Prostate gland (tissue), 2 donors: ENCODE results near the gene REXO2. TPM values are rescaled to one million over a fixed set of nuclear protein-coding genes. Genes with fewer than 3 reads are reported as not detected.

Experiments
- DNase-seq: peaks from one replicate; pipeline ENCODE4 v3.0.0-alpha.2; 2019; ENCODE audit warnings: low spot score
- H3K27ac ChIP-seq, 2 donors: fragments of 200-600 bp; sonication (generic); 2 replicates each; pipeline ENCODE4 v1.5.1; 2017 to 2019
- H3K27me3 ChIP-seq: fragments of 200-600 bp; sonication (generic); replicated peaks from 2 replicates; pipeline ENCODE4 v1.5.1; 2019; ENCODE audit not compliant: insufficient read depth
- H3K36me3 ChIP-seq, 2 donors: fragments of 200-600 bp; sonication (generic); 1 replicate in 1 of 2; 2 replicates in 1 of 2; pipeline versions ENCODE4 v1.5.1 to v1.8.1; 2017 to 2019
- H3K4me1 ChIP-seq: fragments of 200-600 bp; sonication (generic); replicated peaks from 2 replicates; pipeline ENCODE4 v1.5.1; 2019
- H3K4me3 ChIP-seq, 2 donors: fragments of 200-600 bp; sonication (generic); 2 replicates each; pipeline ENCODE4 v1.5.1; 2017 to 2019
- H3K9me3 ChIP-seq: fragments of 200-600 bp; sonication (generic); 2 replicates; pipeline ENCODE4 v1.5.1; 2017
- POLR2A ChIP-seq: fragments of 450-650 bp; IDR thresholded peaks from one replicate; pipeline ENCODE4 v1.6.1; 2016; ENCODE audit warnings: antibody characterized with exemption, mild to moderate bottlenecking
- POLR2AphosphoS5 ChIP-seq: sonication (generic); formaldehyde crosslinking; IDR thresholded peaks from one replicate; pipeline ENCODE4 v1.6.1; 2017; ENCODE audit warnings: antibody characterized with exemption
- WGBS: methylation state at CpG from one replicate; pipeline ENCODE4 v1.1.5; 2018; 5-methylcytosine and 5-hydroxymethylcytosine counted together
- intact Hi-C: fragments of 100-400 bp; cut with DNase I; formaldehyde crosslinking; loops from one replicate; pipeline ENCODE4 v1.14.2; 2022
- total RNA-seq, 2 donors: library from RNA; depleted of rRNA; stranded (reverse); fragments of >200 nt; gene quantifications; one replicate each; pipeline ENCODE4 v1.1.0, GENCODE V29; 2016
- TF ChIP-seq, protein P1 (sequence below), 4 experiments: fragments of 200-600 bp in 2 of 4; fragments of 450-650 bp in 2 of 4; sonication (generic) in 2 of 4; IDR thresholded peaks; 1 replicate in 3 of 4; 2 replicates in 1 of 4; pipeline ENCODE4 v1.5.1; 2016 to 2019; ENCODE audit warnings: antibody characterized with exemption in 4 of 4, mild to moderate bottlenecking in 2 of 4, moderate library complexity in 2 of 4

REXO2 gene
- total RNA-seq, 2 donors from 2014 or later = 90.6 to 151 TPM

DNA sequence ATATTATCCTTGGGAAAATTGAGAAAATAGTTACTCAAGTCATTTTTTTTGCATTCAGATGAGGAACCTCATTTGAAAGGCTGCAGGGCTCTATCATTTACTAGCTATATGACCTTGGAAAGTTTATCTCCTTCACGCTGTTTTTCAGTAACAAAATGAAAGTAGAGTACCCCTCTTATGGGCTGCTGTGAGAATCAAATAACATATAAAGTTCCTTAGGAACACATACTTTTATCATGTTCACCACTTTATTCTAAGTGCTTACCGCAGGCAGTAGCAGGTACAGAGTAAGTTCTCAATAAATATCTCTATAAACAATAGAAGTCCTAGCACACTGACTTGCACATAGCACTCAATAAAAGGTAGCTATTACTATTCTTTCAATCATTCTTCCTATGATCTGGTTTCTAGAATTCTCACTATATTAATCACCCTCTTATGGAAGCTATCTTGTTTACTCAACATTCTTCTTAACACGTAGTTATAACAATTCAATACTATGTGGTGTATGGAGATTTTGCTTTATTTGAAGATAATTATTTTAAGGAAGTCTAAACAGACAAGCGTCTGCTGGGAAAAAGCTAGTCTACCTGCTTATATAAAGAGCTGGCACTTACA is 40.9 kb upstream of the REXO2 start:
- H3K27ac ChIP-seq = no peak overlapping the region
- intact Hi-C loops = no loop called here
- no peaks in the 10 kb centered on the region for H3K4me1 ChIP-seq
- H3K27me3 ChIP-seq = no peaks in the 10 kb centered on the region
- no peaks in the 10 kb centered on the region for H3K9me3 ChIP-seq
- no peaks in the 10 kb centered on the region for H3K36me3 ChIP-seq
- TF ChIP-seq POLR2AphosphoS5 (no peak), POLR2A (no peak)
- TF ChIP-seq, protein P1, sequence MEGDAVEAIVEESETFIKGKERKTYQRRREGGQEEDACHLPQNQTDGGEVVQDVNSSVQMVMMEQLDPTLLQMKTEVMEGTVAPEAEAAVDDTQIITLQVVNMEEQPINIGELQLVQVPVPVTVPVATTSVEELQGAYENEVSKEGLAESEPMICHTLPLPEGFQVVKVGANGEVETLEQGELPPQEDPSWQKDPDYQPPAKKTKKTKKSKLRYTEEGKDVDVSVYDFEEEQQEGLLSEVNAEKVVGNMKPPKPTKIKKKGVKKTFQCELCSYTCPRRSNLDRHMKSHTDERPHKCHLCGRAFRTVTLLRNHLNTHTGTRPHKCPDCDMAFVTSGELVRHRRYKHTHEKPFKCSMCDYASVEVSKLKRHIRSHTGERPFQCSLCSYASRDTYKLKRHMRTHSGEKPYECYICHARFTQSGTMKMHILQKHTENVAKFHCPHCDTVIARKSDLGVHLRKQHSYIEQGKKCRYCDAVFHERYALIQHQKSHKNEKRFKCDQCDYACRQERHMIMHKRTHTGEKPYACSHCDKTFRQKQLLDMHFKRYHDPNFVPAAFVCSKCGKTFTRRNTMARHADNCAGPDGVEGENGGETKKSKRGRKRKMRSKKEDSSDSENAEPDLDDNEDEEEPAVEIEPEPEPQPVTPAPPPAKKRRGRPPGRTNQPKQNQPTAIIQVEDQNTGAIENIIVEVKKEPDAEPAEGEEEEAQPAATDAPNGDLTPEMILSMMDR (IDR thresholded peaks at IDR 0.05) = no peak
- no peak for DNase-seq
- H3K4me3 ChIP-seq = no peak overlapping the region
- 72% methylated on average over 4 of the region's 4 CpGs for WGBS

DNA sequence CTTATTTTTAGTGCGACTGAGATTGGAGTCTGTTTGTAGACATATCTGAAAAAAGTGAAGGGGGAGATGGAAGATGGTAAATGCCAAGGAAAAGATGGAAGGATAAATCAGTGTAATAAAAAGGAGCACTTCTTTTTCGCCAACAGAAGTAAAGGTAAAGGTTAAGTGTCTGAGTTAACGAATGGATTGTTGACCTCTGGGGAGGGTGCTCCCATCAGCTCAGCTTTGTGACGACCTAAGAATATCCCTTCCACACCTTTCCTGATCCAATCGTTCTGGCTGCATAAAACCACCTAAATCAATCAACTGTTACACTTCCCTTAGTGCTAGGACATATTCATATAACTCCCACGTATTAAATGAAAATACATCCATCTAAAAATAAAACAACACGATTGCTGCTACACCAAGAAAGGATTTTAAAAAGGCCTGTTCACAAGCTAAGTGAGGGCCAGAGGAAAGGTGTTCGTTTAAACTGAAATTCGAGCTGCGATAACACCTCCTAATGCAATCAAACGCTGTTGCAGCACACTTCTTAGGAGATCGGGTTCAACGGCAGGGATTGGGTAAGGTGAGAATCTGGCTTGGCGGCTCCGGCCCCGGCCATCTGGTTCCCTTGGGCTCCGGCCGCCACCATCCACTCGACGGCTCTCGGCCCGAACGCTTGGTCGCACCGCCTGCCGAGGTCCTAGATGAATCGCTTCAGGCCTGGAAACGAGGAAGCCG is 39.6 kb upstream of the REXO2 start:
- 4% methylated on average over 29 of the region's 29 CpGs for WGBS
- Histone ChIP-seq H3K9me3 (no peaks in the 10 kb centered on the region), H3K4me3 (peak overlapping the region; percentile 55 to 84), H3K27ac (peak overlapping the region; percentile 92 to 93), H3K27me3 (no peaks in the 10 kb centered on the region), H3K4me1 (no peaks in the 10 kb centered on the region), H3K36me3 (no peaks in the 10 kb centered on the region)
- TF ChIP-seq POLR2A (no peak), POLR2AphosphoS5 (no peak)
- TF ChIP-seq, protein P1 (IDR thresholded peaks at IDR 0.05) = no peak
- DNase-seq = peak; percentile 38
- intact Hi-C loops = loop anchor here (5.0 kb wide), 1 partner anchor 38 kb away; the partner anchor contains the start of gene REXO2

DNA sequence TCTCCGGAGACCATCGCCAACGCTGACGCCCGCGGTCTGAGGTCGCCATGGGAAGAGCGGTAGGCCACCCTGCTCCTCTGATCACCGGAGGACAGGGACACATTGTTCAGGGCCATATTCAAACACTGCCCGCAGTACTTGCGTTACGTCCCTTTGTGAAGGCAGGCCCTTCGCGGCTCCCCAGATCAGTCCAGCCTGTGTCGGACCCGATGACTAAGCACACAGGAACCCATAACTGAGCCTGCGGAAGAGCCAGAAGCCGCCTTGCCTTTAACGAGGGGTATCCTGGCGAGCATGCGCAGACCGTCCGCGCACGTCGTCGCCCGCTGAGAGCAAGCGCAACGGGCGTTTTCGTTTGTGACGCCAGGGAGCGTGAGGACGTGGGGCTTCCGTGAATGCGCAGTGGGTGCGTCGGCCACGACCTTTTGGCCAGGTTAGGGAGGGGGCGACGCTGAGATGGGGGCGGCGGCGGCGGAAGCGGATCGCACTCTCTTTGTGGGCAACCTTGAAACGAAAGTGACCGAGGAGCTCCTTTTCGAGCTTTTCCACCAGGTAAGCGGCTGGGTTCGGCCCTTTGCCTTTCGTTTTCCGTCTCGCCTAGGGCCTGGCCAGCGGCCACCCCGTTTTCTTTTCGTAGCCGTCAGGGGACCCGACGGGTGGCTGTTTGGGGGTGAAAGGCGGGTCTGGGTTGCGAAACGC is 38.9 kb upstream of the REXO2 start, which contains the start of the genes C11orf71 and RBM7:
C11orf71 (minus strand) TSS at position 296 of the 699 bp plus-strand sequence; CDS start at position 116, 180 bp downstream.
RBM7 (plus strand) TSS at position 451 of the 699 bp plus-strand sequence; CDS start at position 457, 6 bp downstream.
- TF ChIP-seq POLR2AphosphoS5 (peak; percentile 100), POLR2A (peak; percentile 94)
- TF ChIP-seq, protein P1 (IDR thresholded peaks at IDR 0.05) = peak in 1 of 4 experiments; percentile 21
- peak within 1 kb of the TSS; percentile 92 to 93 for H3K27ac ChIP-seq
- H3K36me3 ChIP-seq = no peaks in the 10 kb centered on the region
- DNase-seq = peak; percentile 96
- intact Hi-C loops = loop anchor here (5.0 kb wide), 1 partner anchor 37 kb away; the partner anchor contains the start of gene REXO2
- H3K27me3 ChIP-seq = no peaks in the 10 kb centered on the region
- WGBS = under 1% methylated on average over 53 of the region's 65 CpGs
- no peaks in the 10 kb centered on the region for H3K4me1 ChIP-seq
- peak within 1 kb of the TSS; percentile 55 to 84 for H3K4me3 ChIP-seq
- H3K9me3 ChIP-seq = no peaks in the 10 kb centered on the region

DNA sequence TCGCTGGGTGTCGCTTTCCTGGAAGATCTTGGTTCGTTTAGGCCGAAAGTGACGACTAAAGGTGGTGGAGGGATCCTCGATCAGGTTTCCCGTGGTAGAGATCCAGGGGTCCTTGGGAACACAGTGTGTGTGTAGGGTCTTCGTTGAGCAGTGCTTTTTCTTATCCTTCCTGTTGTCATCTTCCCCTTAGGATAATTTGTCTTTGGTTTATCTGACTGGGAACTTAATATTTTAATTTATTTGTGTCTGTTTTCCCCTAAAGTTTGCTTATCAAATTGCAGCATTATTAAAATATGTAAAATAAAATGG is 38.4 kb upstream of the REXO2 start:
- intact Hi-C loops = loop anchor here (5.0 kb wide), 1 partner anchor 36 kb away; the partner anchor contains the start of gene REXO2
- Histone ChIP-seq H3K4me1 (no peaks in the 10 kb centered on the region), H3K9me3 (no peaks in the 10 kb centered on the region), H3K36me3 (no peaks in the 10 kb centered on the region), H3K4me3 (peak overlapping the region; percentile 55 to 84), H3K27ac (peak overlapping the region; percentile 92 to 93), H3K27me3 (no peaks in the 10 kb centered on the region)
- no peak for DNase-seq
- TF ChIP-seq, protein P1 (IDR thresholded peaks at IDR 0.05) = no peak
- no peak for TF ChIP-seq POLR2AphosphoS5
- TF ChIP-seq POLR2A = no peak
- 0% methylated on average over 8 of the region's 8 CpGs for WGBS
